ENCODE data around the gene BAIAP2L2.
"Not testable (repeated sequence)": the region's sequence is repeated elsewhere in the genome, so short reads cannot be mapped to it uniquely, and the experiment has no call there.

The BAIAP2L2 gene, protein sequence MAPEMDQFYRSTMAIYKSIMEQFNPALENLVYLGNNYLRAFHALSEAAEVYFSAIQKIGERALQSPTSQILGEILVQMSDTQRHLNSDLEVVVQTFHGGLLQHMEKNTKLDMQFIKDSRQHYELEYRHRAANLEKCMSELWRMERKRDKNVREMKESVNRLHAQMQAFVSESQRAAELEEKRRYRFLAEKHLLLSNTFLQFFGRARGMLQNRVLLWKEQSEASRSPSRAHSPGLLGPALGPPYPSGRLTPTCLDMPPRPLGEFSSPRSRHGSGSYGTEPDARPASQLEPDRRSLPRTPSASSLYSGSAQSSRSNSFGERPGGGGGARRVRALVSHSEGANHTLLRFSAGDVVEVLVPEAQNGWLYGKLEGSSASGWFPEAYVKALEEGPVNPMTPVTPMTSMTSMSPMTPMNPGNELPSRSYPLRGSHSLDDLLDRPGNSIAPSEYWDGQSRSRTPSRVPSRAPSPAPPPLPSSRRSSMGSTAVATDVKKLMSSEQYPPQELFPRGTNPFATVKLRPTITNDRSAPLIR

GRCh38 chr22:38110008-38110862 is at the start of gene BAIAP2L2:
BAIAP2L2 (minus strand) TSS chr22:38110684; CDS start chr22:38110525, 159 bp downstream.
- FAIRE-seq: no peak
- DNase-seq (ENCODE audit: extremely low spot score, insufficient read length, low read depth): no peak

- no peak for FAIRE-seq
- DNase-seq (ENCODE audit: extremely low spot score, insufficient read length, low read depth): no peak
Observed at GRCh38 chr22:38155703-38156102, 45.2 kb upstream of the BAIAP2L2 start.

DNA sequence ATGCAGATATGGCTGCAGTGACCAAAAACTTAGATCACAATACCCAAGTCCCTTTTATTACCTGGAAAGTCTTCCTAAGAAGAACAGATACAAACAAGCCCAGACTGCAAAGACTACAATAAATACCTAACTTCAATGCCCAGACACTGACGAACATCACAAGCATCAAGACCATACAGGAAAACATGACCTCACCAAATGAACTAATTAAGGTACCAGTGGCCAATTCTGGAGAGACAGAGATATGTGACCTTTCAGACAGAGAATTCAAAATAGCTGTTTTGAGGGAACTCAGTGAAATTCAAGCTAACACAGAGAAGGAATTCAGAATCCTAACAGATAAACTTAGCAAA is 44.1 kb upstream of the BAIAP2L2 start:
- not testable (repeated sequence) for DNase-seq (ENCODE audit: extremely low spot score, insufficient read length, low read depth); FAIRE-seq

DNA sequence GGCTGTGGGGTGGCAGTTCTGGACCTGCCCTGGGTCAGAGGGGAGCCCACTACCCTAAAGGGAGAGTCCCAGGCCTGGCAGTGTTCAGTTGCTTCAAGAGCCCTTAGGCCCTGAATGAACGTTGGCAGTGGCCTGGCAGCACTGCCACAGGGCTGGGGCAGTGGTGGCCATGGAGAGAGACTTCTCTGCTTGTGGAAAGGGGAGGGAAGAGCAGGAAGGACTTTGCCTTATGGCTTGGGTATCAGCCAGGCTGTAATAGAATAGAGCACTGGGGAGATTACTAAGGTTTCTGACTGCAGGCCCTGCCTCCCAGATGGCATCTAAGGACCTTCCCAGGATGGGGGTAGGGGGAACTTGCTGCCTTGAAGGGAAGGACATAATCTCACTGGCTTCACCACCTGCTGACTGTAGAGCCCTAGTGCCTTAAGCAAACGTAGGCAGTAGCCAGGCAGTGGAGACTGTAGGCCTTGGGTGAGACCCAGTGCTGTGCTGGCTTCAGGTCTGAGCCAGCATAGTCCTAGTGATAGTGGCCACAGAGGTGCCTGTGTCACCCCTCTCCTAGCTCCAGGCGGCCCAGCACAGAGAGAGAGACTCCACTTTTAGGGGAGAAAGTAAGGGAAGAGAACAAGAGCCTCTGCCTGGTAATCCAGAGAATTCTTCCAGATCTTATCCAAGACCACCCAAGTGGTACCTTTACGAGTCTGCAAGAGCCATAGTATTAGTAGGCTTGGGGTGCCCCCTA is 43.5 kb upstream of the BAIAP2L2 start:
- FAIRE-seq (no peak), DNase-seq (ENCODE audit: extremely low spot score, insufficient read length, low read depth) (no peak)

DNA sequence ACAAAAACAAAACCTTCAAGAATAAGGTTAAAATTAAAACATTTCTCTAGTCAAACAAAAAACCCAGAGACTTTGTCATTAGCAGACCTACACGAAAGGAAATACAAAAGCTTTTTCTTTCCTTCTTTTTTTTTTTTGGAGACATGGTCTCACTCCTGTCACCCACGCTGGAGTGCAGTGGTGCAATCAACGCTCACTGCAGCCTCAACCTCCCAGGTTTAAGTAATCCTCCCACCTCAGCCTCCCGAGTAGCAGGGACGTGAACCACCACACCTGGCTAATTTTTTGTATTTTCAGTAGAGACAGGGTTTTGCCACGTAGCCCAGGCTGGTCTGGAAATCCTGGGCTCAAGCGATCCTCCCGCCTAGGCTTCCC is 40.6 kb upstream of the BAIAP2L2 start:
- DNase-seq (ENCODE audit: extremely low spot score, insufficient read length, low read depth) (no peak), FAIRE-seq (no peak)

GRCh38 chr22:38148245-38148644 is 37.8 kb upstream of the BAIAP2L2 start:
- FAIRE-seq (no peak), DNase-seq (ENCODE audit: extremely low spot score, insufficient read length, low read depth) (no peak)

DNA sequence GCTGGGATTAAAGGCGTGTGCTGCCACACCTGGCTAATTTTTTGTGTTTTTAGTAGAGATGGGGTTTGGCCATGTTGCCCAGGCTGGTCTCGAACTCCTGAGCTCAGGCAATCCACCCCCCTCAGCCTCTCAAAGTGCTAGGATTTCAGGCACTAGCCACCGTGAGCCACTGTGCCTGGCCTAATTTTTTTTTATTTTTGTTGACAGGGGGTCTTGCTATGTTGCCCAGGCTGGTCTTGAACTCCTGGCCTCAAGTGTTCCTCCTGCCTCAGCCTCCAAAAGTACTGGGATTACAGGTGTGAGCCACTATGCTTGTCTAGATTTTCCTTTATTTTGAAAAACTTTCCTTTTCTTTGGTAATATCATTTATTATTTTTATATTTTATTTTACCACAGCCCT is 35.7 kb upstream of the BAIAP2L2 start:
- DNase-seq (ENCODE audit: extremely low spot score, insufficient read length, low read depth); FAIRE-seq: not testable (repeated sequence)

DNA sequence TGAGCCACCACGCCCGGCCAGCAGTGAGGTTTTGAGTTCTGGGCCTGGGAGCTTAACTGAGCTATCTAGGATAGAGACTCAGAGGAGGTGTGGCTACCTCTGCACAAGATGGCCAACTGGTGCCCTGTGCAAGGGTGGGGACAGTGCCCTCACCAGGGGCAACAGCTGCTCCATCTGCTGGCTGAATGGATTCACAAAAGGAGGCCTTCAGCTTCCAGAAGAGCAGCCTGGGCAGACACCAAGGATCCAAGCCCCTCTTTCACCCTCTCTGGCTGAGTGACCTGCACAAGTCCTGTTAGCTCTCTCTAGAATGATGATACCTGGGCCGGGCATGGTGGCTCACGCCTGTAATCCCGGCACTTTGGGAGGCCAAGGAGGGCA is 33.5 kb upstream of the BAIAP2L2 start:
- DNase-seq (ENCODE audit: extremely low spot score, insufficient read length, low read depth) (no peak), FAIRE-seq (no peak)

DNA sequence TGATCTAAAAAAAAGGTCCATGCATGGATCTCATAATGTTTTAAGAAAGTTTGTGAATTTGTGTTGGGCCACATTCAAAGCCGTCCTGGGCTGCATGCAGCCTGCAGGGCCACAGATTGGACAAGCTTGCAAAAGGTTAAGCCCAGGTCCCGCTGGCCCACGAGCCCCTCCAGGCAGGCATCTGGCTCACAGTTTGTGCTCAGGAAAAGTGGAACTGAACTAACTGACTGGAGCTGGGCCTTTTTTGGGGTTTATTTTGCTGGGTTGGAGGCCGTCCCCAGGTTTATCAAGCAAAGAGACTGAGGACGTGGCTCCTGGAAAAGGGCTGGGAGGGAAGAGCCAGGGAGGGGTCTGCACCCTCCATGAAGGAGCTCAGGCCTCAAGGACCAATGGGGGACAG is 32.1 kb upstream of the BAIAP2L2 start:
- DNase-seq (ENCODE audit: extremely low spot score, insufficient read length, low read depth): no peak
- FAIRE-seq: no peak

- FAIRE-seq (no peak), DNase-seq (ENCODE audit: extremely low spot score, insufficient read length, low read depth) (no peak)
Observed at GRCh38 chr22:38141217-38141973, 30.9 kb upstream of the BAIAP2L2 start.

DNA sequence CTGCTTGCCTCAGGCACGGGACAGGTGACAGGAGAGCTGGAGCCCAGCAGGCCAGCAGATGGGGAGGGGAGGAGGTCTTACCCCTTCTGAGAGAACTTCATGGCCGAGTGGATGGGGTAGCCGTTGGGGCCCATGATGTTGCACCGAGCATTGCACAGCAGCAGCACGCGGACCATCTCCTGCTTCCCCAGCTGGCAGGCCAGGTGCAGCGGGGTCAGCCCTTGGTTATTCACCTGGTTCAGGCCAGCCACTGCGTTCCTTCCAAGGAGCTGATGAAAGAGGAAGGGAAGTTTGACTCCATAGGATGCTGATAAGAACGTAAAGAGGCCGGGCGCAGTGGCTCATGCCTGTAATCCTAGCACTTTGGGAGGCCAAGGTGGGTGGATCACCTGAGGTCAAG is 29.4 kb upstream of the BAIAP2L2 start:
- FAIRE-seq: no peak
- DNase-seq (ENCODE audit: extremely low spot score, insufficient read length, low read depth): no peak

DNA sequence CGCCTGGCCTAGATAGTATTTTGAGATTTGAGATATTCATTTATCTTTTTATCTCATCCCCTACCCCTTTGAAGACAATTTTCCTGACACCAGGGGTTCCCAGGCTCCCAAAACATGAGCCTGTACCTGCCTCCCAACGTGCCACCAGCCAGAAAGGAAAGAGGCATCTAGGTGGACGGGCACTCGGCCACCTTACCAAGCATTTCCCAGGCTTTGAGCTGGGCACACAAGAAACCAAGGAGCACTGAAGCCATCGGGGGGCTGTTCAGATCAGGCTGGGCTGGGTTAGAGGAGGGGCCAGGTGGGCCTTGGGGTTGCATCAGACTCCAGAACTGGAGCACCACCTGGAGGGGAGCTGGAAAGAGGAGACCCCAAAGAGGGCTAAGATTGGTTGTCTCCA is 28.5 kb upstream of the BAIAP2L2 start:
- FAIRE-seq: no peak

DNA sequence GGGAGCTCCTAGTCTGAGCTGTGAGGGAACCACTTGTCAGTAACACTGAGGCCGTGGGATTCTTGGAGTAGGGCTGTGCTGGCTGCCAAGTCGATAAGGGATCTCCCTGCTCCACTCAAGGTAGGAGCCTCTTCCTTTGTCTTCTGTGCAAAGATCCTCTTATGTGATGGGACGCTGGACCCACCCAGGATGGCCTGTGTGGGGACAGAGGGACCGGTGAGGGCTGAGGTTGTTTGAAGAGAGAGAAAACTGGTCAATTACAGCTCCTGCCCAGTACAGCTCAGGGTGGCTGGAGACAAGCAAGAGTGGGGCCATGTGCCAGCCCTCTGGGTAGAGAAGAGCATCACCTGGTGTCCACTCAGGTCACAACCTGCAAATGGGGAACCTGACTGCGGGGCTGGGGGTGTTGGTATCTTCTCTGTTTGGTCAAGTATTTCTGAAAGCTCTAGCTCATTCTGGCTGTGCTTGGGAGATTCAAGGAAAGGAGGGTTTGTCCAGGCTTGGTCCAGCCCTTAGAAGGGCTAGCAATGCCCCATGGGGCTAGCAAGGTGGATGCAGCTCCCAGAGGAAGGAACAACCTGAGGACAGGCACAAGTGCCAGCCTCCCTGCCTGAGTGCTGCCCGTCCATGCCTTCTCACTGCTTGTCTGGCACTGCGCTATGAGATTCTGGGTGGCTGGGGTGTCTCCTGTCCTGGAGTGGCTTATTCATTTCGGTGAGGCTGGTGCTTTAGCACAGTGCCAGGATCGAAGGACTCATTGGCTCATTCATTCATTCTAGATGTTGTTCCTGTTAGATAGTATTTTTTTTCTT is 27.6 kb upstream of the BAIAP2L2 start:
- FAIRE-seq: no peak
- no peak for DNase-seq (ENCODE audit: extremely low spot score, insufficient read length, low read depth)

More for the DNA sequence above, 28.5 kb upstream of the BAIAP2L2 start:
- DNase-seq (ENCODE audit: extremely low spot score, insufficient read length, low read depth): no peak

DNA sequence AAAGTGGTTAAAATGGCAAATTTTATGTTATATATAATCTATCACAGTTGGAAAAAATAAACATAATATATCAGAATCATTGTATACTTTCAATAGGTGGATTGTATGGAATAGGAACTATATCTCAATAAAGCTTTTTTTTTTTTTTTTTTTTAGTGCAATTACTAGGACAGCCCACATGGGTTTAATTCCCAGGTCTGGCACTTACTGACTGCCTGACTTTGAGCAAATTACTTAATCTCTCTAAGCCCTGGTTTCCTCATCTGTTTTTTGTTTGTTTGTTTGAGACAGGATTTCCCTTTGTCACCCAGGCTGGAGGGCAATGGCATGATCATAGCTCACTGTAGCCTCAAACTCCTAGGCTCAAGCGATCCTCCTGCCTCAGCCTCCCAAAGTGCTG is 26.1 kb upstream of the BAIAP2L2 start:
- no peak for FAIRE-seq
- no peak for DNase-seq (ENCODE audit: extremely low spot score, insufficient read length, low read depth)

- FAIRE-seq: no peak
- no peak for DNase-seq (ENCODE audit: extremely low spot score, insufficient read length, low read depth)
Observed at GRCh38 chr22:38135133-38135706, 24.7 kb upstream of the BAIAP2L2 start.

DNA sequence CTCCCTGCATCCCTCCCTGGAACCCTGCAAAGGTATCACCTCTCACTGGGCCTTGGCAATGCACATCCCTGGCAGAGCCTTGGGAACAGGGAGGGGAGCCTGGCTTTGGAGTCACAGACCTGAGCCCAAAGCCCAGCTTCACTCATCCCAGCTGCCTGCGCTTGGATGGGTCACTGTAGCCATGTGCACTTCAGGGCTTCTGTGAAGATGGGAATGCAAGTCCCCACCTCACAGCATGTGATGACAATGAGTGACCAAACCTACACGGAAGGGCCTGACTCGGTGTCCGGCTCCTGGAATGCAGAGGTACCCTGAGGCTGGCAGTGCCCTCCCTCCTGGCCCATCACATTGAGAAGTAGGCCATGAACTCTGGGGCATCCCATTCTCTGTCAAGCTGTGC is 22.8 kb upstream of the BAIAP2L2 start:
- FAIRE-seq (no peak), DNase-seq (ENCODE audit: extremely low spot score, insufficient read length, low read depth) (no peak)

GRCh38 chr22:38132794-38133193 is 22.3 kb upstream of the BAIAP2L2 start:
- DNase-seq (ENCODE audit: extremely low spot score, insufficient read length, low read depth) (no peak), FAIRE-seq (no peak)

DNA sequence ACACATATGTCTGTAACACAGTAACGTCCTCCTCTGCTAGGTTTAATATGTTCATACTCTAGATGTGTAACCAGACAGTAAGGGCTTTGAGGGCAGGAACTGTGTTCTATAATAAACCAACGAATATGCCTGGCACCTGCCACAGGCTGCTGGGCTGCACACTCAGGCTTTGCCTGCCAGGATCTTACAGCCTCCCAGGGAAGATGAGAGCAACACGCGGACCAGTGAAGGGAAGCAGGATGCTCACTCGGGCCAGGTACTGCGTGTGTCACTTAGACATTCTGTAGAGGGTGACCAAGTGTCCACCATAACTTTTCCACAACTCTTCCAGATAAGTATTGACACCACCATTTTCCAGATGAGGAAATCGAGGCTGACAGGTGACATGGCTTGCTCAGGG is 21.7 kb upstream of the BAIAP2L2 start:
- no peak for FAIRE-seq

GRCh38 chr22:38131399-38131798 is 20.9 kb upstream of the BAIAP2L2 start:
- DNase-seq (ENCODE audit: extremely low spot score, insufficient read length, low read depth) (no peak), FAIRE-seq (no peak)

More for the DNA sequence above, 21.7 kb upstream of the BAIAP2L2 start:
- DNase-seq (ENCODE audit: extremely low spot score, insufficient read length, low read depth): no peak

All from GM18507 (cell line).